Urinary bladder (tissue), 4 donors: ENCODE measurements around the gene TMEM253. TPM values are rescaled to one million over a fixed set of nuclear protein-coding genes. Genes with fewer than 3 reads are reported as not detected.
A peak's percentile ranks its signal among the peaks of the same experiment; 100 is the strongest.

Experiments
- DNase-seq: peaks from one replicate; pipeline ENCODE4 v3.0.0-alpha.2; 2015; ENCODE audit errors: extremely low spot score
- H3K27ac ChIP-seq: one replicate; pipeline ENCODE4 v1.5.1; 2013; ENCODE audit warnings: low read depth, mild to moderate bottlenecking, moderate library complexity
- H3K36me3 ChIP-seq: one replicate; pipeline ENCODE4 v1.6.1; 2013; ENCODE audit warnings: mild to moderate bottlenecking, moderate library complexity; ENCODE audit not compliant: insufficient read depth
- H3K4me1 ChIP-seq: one replicate; pipeline ENCODE4 v1.6.1; 2013; ENCODE audit warnings: mild to moderate bottlenecking, moderate library complexity; ENCODE audit not compliant: insufficient read depth
- H3K4me3 ChIP-seq: one replicate; pipeline ENCODE4 v1.5.1; 2013; ENCODE audit warnings: low read depth, low read length
- WGBS: extraction: QIAGEN DNeasy Blood & Tissue Kit; methylation state at CpG from one replicate; pipeline ENCODE4 v1.1.7; 2013; 5-methylcytosine and 5-hydroxymethylcytosine counted together
- polyA plus RNA-seq: library from polyadenylated mRNA; stranded (reverse); fragments of 200-250 nt; gene quantifications from one replicate; pipeline ENCODE4 v1.2.3, GENCODE V29; 2013
- total RNA-seq: library from RNA; depleted of rRNA; stranded (reverse); fragments of >200 nt; gene quantifications from one replicate; pipeline ENCODE4 v1.2.3, GENCODE V29; 2014
- donor health status: healthy with polysubstance abuse.
- donor health status: healthy.

TMEM253 gene
- total and polyA plus RNA-seq, 2 donors = 0.37 to 0.42 TPM

- DNase-seq = no peak
- no peaks in the 10 kb centered on the region for H3K4me1 ChIP-seq
- no peak overlapping the region for H3K4me3 ChIP-seq
- H3K36me3 ChIP-seq = no peaks in the 10 kb centered on the region
- no peak overlapping the region for H3K27ac ChIP-seq
- 83% methylated on average over 7 of the region's 7 CpGs for WGBS
Observed at GRCh38 chr14:21066882-21067502, 33.9 kb upstream of the TMEM253 start.

GRCh38 chr14:21068521-21069387, 32.1 kb upstream of the TMEM253 start:
- Histone ChIP-seq H3K36me3 (no peaks in the 10 kb centered on the region), H3K27ac (no peak overlapping the region), H3K4me3 (peak overlapping the region; percentile 62), H3K4me1 (no peaks in the 10 kb centered on the region)
- WGBS = 4% methylated on average over 45 of the region's 45 CpGs
- DNase-seq = peak; percentile 67

GRCh38 chr14:21069388-21070082, 31.3 kb upstream of the TMEM253 start:
- DNase-seq = peak; percentile 40
- WGBS = under 1% methylated on average over 40 of the region's 40 CpGs
- H3K27ac ChIP-seq = peak overlapping the region; percentile 31
- peaks cover 2% of the 10 kb centered on the region for H3K36me3 ChIP-seq
- H3K4me3 ChIP-seq = peak overlapping the region; percentile 62
- no peaks in the 10 kb centered on the region for H3K4me1 ChIP-seq

- H3K4me1 ChIP-seq = no peaks in the 10 kb centered on the region
- WGBS = under 1% methylated on average over 63 of the region's 63 CpGs
Observed at GRCh38 chr14:21070083-21070609, 30.7 kb upstream of the TMEM253 start, which contains the start of gene ARHGEF40. TSS of gene ARHGEF40 (plus strand) at chr14:21070304. CDS start at chr14:21070397, 93 bp downstream.

GRCh38 chr14:21070610-21071224, 30.1 kb upstream of the TMEM253 start:
- no peaks in the 10 kb centered on the region for H3K4me1 ChIP-seq
- H3K36me3 ChIP-seq = peaks cover 2% of the 10 kb centered on the region
- H3K27ac ChIP-seq = peak overlapping the region; percentile 89
- peak overlapping the region; percentile 62 for H3K4me3 ChIP-seq
- under 1% methylated on average over 23 of the region's 23 CpGs for WGBS
- DNase-seq = no peak

More at GRCh38 chr14:21070083-21070609, 30.7 kb upstream of the TMEM253 start, which contains the start of gene ARHGEF40:
- H3K27ac ChIP-seq = peak within 1 kb of the TSS; percentile 89
- H3K36me3 ChIP-seq = peaks cover 2% of the 10 kb centered on the region
- peak within 1 kb of the TSS; percentile 62 for H3K4me3 ChIP-seq
- DNase-seq = no peak

GRCh38 chr14:21071225-21072030, 29.4 kb upstream of the TMEM253 start:
- Histone ChIP-seq H3K27ac (peak overlapping the region; percentile 73), H3K4me1 (no peaks in the 10 kb centered on the region)
- under 1% methylated on average over 37 of the region's 37 CpGs for WGBS

GRCh38 chr14:21072031-21072473, 28.8 kb upstream of the TMEM253 start:
- 25% methylated on average over 4 of the region's 4 CpGs for WGBS
- Histone ChIP-seq H3K4me3 (no peak overlapping the region), H3K4me1 (no peaks in the 10 kb centered on the region), H3K27ac (peak overlapping the region; percentile 73), H3K36me3 (peaks cover 2% of the 10 kb centered on the region)
- DNase-seq = peak; percentile 20

More at GRCh38 chr14:21071225-21072030, 29.4 kb upstream of the TMEM253 start:
- Histone ChIP-seq H3K4me3 (peak overlapping the region; percentile 62), H3K36me3 (peaks cover 2% of the 10 kb centered on the region)
- DNase-seq = peak; percentile 86

- Histone ChIP-seq H3K4me3 (no peak overlapping the region), H3K27ac (no peak overlapping the region), H3K36me3 (peaks cover 2% of the 10 kb centered on the region), H3K4me1 (no peaks in the 10 kb centered on the region)
- 88% methylated on average over 9 of the region's 9 CpGs for WGBS
- DNase-seq = no peak
Observed at GRCh38 chr14:21072781-21073339, 28.0 kb upstream of the TMEM253 start.

GRCh38 chr14:21073921-21074320, 26.9 kb upstream of the TMEM253 start:
- no peaks in the 10 kb centered on the region for H3K4me1 ChIP-seq
- WGBS = 89% methylated on average over 9 of the region's 9 CpGs
- no peak for DNase-seq
- no peak overlapping the region for H3K4me3 ChIP-seq
- H3K36me3 ChIP-seq = peaks cover 2% of the 10 kb centered on the region
- H3K27ac ChIP-seq = no peak overlapping the region

GRCh38 chr14:21074398-21075272, 26.2 kb upstream of the TMEM253 start:
- 89% methylated on average over 26 of the region's 26 CpGs for WGBS
- no peaks in the 10 kb centered on the region for H3K4me1 ChIP-seq
- no peak overlapping the region for H3K27ac ChIP-seq
- no peak for DNase-seq
- peaks cover 2% of the 10 kb centered on the region for H3K36me3 ChIP-seq
- no peak overlapping the region for H3K4me3 ChIP-seq

GRCh38 chr14:21075719-21076437, 25.0 kb upstream of the TMEM253 start:
- DNase-seq = no peak

More at GRCh38 chr14:21075719-21076437, 25.0 kb upstream of the TMEM253 start:
- no peak overlapping the region for H3K27ac ChIP-seq
- H3K4me3 ChIP-seq = no peak overlapping the region
- H3K4me1 ChIP-seq = no peaks in the 10 kb centered on the region
- WGBS = 85% methylated on average over 9 of the region's 9 CpGs
- H3K36me3 ChIP-seq = peaks cover 3% of the 10 kb centered on the region
